ENCODE measurements around the gene POLR3GL. TPM values are rescaled to one million over a fixed set of nuclear protein-coding genes. Genes with fewer than 3 reads are reported as not detected.

Gene POLR3GL
- total RNA-seq, 4 donors from 2014 or later: 32.9 to 44.0 (median 37.6) TPM

DNA sequence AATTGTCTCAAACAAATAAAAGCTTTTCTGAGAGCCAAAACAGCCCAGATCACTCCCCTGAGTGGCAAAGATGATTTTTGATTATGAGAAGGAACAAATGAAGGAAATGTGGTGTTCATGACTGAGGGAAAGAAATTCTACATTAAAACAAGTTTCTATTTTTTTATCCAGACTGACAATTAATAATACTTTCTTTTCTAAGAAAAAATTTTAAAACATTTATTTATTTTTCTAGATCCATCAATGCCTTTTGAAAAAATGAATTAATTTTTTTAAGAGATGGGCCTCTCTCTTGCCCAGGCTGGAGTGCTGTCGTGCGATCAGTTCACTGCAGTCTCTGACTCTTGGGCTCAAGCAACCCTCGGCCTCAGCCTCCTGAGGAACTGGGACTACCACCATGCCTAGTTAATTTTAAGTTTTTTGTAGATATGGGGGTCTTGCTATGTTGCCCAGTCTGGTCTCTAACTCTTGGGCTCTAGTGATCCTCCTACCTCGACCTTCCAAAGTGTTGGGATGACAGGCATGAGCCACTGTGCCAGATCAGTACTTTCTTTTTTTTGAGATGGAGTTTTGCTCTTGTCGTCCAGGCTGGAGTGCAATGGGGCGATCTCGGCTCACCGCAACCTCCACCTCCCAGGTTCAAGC is 43.1 kb downstream of the POLR3GL start:
- H3K4me3 ChIP-seq: no peak overlapping the region
- no peak for ATAC-seq
- WGBS, 2 donors (ENCODE audit: low coverage in 1 of 2): 77 to 80% methylated on average over 3 to 8 of the region's 8 CpGs
- no peaks in the 10 kb centered on the region for H3K27me3 ChIP-seq
- no peaks in the 10 kb centered on the region for H3K9me3 ChIP-seq
- TF ChIP-seq POLR2A (IDR thresholded peaks at IDR 0.05): no peak
- no peak for TF ChIP-seq EP300 (IDR thresholded peaks at IDR 0.05)
- H3K27ac ChIP-seq: peak overlapping the region; percentile 12 to 88 (median 84)
- peaks cover 8 to 41% (median 11%) of the 10 kb centered on the region in 3 donors for H3K4me1 ChIP-seq
- H3K36me3 ChIP-seq: no peaks in the 10 kb centered on the region

DNA sequence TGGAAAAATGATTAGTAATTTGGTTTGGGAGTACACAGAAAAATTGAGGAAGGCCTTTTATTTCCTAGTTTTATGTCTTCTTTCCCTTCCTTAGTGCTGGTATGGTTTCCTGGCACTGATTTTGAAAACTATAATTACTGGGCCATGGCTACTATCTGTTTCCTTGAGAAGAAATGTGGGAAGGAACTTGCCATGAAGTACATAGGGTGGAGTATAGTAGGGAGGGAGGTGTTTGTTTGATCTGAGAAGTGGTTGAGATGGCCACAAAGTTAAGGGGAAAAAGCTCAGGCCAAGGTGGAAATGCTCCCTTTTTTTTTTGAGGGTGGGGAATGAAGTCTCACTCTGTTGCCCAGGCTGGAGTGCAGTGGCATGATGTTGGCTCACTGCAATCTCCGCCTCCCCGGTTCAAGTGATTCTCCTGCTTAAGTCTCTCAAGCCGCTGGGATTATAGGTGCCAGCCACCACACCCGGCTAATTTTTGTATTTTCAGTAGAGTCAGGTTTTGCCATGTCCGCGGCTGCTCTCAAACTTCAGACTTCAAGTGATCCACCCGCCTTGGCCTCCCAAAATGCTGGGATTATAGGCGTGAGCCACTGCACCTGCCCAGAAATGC is 45.7 kb downstream of the POLR3GL start:
- no peaks in the 10 kb centered on the region for H3K9me3 ChIP-seq
- peaks cover 8 to 31% (median 11%) of the 10 kb centered on the region in 3 donors for H3K4me1 ChIP-seq
- H3K4me3 ChIP-seq: no peak overlapping the region
- WGBS, 2 donors (ENCODE audit: low coverage in 1 of 2): 97 to 100% methylated on average over 1 to 5 of the region's 8 CpGs
- TF ChIP-seq POLR2AphosphoS5 (IDR thresholded peaks at IDR 0.05) (no peak), POLR2A (IDR thresholded peaks at IDR 0.05) (no peak), EP300 (IDR thresholded peaks at IDR 0.05) (no peak)
- TF ChIP-seq, protein P1, sequence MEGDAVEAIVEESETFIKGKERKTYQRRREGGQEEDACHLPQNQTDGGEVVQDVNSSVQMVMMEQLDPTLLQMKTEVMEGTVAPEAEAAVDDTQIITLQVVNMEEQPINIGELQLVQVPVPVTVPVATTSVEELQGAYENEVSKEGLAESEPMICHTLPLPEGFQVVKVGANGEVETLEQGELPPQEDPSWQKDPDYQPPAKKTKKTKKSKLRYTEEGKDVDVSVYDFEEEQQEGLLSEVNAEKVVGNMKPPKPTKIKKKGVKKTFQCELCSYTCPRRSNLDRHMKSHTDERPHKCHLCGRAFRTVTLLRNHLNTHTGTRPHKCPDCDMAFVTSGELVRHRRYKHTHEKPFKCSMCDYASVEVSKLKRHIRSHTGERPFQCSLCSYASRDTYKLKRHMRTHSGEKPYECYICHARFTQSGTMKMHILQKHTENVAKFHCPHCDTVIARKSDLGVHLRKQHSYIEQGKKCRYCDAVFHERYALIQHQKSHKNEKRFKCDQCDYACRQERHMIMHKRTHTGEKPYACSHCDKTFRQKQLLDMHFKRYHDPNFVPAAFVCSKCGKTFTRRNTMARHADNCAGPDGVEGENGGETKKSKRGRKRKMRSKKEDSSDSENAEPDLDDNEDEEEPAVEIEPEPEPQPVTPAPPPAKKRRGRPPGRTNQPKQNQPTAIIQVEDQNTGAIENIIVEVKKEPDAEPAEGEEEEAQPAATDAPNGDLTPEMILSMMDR (IDR thresholded peaks at IDR 0.05): no peak
- peak overlapping the region in 3 of 4 donors; percentile 25 to 53 (median 39) for H3K27ac ChIP-seq
- H3K36me3 ChIP-seq: no peaks in the 10 kb centered on the region
- H3K27me3 ChIP-seq: no peaks in the 10 kb centered on the region
- ATAC-seq: no peak

DNA sequence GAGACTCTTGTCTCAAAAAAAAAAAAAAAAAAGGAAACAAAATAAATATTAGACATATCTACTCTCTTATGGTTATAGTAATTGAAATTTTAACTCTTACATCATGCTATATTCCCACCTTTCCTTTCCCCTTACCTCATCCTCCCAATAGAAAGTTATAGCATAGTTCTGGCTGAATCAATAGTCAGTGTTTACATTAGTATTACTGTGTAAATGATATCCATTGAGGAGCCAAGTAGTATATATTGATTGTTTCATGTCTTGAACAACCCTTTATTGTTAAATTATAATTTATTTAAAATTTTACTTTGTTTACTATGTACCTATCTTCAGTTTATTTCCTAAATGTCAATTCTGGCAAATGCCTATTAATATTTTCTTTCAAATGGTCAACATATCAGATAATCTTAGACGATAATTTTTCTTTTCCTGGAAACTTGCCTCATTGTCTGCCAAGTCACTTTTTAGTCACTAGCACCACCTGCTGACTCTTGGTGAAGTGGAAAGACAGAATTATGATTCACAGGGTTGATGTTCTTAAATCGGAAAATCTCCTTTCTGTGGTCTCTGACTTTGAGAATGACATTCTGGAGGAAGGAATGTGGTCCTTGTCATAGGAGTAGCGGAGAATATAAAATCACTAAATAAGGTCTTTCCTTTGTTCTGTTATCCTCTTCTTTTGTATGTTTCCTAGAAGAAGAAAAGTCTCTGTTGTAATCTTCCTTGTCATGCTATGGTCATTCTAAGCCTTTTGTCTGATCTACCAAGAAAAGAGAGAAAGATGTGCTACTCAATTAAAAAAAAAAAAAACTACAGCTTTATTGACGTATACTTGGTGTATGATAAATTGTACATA is 48.4 kb downstream of the POLR3GL start:
- H3K4me1 ChIP-seq: peaks cover 0 to 9% (median 2%) of the 10 kb centered on the region in 3 donors
- no peaks in the 10 kb centered on the region for H3K36me3 ChIP-seq
- no peak overlapping the region for H3K4me3 ChIP-seq
- WGBS, 2 donors (ENCODE audit: low coverage in 1 of 2): 0 to 10% methylated on average over 3 to 4 of the region's 4 CpGs
- no peaks in the 10 kb centered on the region for H3K9me3 ChIP-seq
- no peak overlapping the region for H3K27ac ChIP-seq
- peak; percentile 35 for ATAC-seq
- no peaks in the 10 kb centered on the region for H3K27me3 ChIP-seq
- TF ChIP-seq POLR2AphosphoS5 (IDR thresholded peaks at IDR 0.05): peak; percentile 59
- TF ChIP-seq, protein P1 (IDR thresholded peaks at IDR 0.05): peak; percentile 58 to 88 (median 78)
- no peak for TF ChIP-seq POLR2A (IDR thresholded peaks at IDR 0.05)

DNA sequence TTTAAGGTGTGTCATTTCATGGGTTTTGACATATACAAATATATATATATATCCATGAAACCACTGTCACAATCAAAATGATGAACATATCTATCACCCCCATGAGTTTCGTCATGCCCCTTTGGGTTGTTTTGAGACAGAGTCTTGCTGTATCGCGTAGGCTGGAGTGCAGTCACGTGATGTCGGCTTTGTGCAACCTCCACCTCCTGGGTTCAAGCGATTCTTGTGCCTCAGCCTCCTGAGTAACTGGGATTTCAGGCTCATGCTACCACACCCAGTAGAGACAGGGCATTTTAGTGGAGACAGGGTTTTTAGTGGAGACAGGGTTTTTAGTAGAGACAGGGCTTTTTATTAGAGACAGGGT is 49.1 kb downstream of the POLR3GL start:
- no peaks in the 10 kb centered on the region for H3K36me3 ChIP-seq
- H3K9me3 ChIP-seq: no peaks in the 10 kb centered on the region
- H3K4me1 ChIP-seq: peaks cover 0 to 4% (median 0%) of the 10 kb centered on the region in 3 donors
- 54 to 72% methylated on average over 5 of the region's 6 CpGs for WGBS, 2 donors (ENCODE audit: low coverage in 1 of 2)
- no peak for ATAC-seq
- H3K27ac ChIP-seq: no peak overlapping the region
- TF ChIP-seq EP300 (IDR thresholded peaks at IDR 0.05): no peak
- no peak for TF ChIP-seq POLR2AphosphoS5 (IDR thresholded peaks at IDR 0.05)
- no peaks in the 10 kb centered on the region for H3K27me3 ChIP-seq
- H3K4me3 ChIP-seq: no peak overlapping the region

DNA sequence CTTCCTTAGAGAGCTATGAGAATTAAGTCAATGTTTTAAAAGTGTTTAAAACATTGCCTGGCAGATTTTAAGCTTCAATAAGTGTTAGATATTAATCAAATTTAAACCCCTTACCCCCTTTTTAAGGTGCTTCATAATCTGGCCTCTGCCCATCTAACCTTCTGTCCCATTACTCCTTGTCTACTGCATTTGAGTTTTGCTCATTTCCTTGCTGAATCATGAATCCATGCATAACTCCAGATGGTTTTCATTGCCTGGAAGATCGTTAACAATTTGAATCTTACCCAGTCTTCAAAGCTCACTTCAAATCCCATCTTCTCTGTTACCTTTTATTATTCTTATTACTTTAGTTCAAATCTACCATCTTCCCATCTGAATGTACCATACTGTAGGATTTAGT is 52.4 kb downstream of the POLR3GL start:
- Histone ChIP-seq H3K27ac (no peak overlapping the region), H3K4me3 (no peak overlapping the region), H3K9me3 (no peaks in the 10 kb centered on the region), H3K4me1 (peaks cover 0 to 20% (median 8%) of the 10 kb centered on the region in 3 donors), H3K27me3 (peaks cover 32% of the 10 kb centered on the region), H3K36me3 (no peaks in the 10 kb centered on the region)
- TF ChIP-seq, protein P1 (IDR thresholded peaks at IDR 0.05): no peak
- 41 to 53% methylated on average over 1 of the region's 1 CpG for WGBS, 2 donors (ENCODE audit: low coverage in 1 of 2)
- ATAC-seq: no peak

Data from gastroesophageal sphincter (tissue), 4 donors.